Common myeloid progenitor, CD34-positive (primary cell): ENCODE results near the gene ARMS2.

Source experiments
- CTCF ChIA-PET: fragments of 350-600 bp; sonication (Branson Sonifier 250); formaldehyde crosslinking; loops from one replicate; lab custom pipeline; 2021; ENCODE audit warnings: antibody characterized with exemption; lab: Charles Lee
- POLR2A ChIA-PET: fragments of 350-600 bp; sonication (Branson Sonifier 250); formaldehyde crosslinking; loops from one replicate; lab custom pipeline; 2021; ENCODE audit warnings: antibody characterized with exemption; lab: Charles Lee
- DNase-seq, 3 donors: peaks; one replicate each; pipeline versions ENCODE4 v3.0.0 to v3.0.0-alpha.2; 2013
- H3K27ac ChIP-seq, 2 experiments: 1 replicate in 1 of 2; 2 replicates in 1 of 2; pipeline ENCODE4 v1.7.0; 2013; ENCODE audit warnings: inconsistent platforms in 2 of 2, low read length in 2 of 2, mild to moderate bottlenecking in 2 of 2, low read depth in 1 of 2, moderate library complexity in 1 of 2; ENCODE audit not compliant: severe bottlenecking in 2 of 2, insufficient read depth in 1 of 2, poor library complexity in 1 of 2
- H3K27me3 ChIP-seq, 5 experiments: replicated peaks in 2 of 5; 1 replicate in 3 of 5; 2 replicates in 2 of 5; pipeline versions ENCODE4 v1.6.1 to v1.7.0; 2013; ENCODE audit warnings: low read length in 4 of 5, mild to moderate bottlenecking in 2 of 5, moderate library complexity in 2 of 5, inconsistent platforms in 1 of 5; ENCODE audit not compliant: insufficient read depth in 5 of 5, control insufficient read depth in 4 of 5
- H3K36me3 ChIP-seq, 4 experiments: 1 replicate in 2 of 4; 2 replicates in 2 of 4; pipeline versions ENCODE4 v1.6.1 to v1.7.0; 2013; ENCODE audit warnings: low read length in 3 of 4, control low read depth in 1 of 4, mild to moderate bottlenecking in 1 of 4; ENCODE audit not compliant: control insufficient read depth in 4 of 4, insufficient read depth in 4 of 4
- H3K4me1 ChIP-seq, 4 experiments: 1 replicate in 3 of 4; 2 replicates in 1 of 4; pipeline versions ENCODE4 v1.6.1 to v1.7.1; 2013; ENCODE audit warnings: low read length in 3 of 4, mild to moderate bottlenecking in 3 of 4, control low read depth in 1 of 4, inconsistent platforms in 1 of 4, moderate library complexity in 1 of 4; ENCODE audit not compliant: control insufficient read depth in 4 of 4, insufficient read depth in 4 of 4; ENCODE audit errors: control extremely low read depth in 1 of 4
- H3K4me3 ChIP-seq, 7 experiments: 1 replicate in 4 of 7; 2 replicates in 3 of 7; pipeline versions ENCODE4 v1.5.1 to v1.7.0; 2013; ENCODE audit warnings: mild to moderate bottlenecking in 7 of 7, low read length in 6 of 7, moderate library complexity in 6 of 7, inconsistent platforms in 2 of 7, low read depth in 2 of 7, control low read depth in 1 of 7; ENCODE audit not compliant: insufficient read depth in 4 of 7, control insufficient read depth in 1 of 7; ENCODE audit errors: extremely low read depth in 1 of 7
- H3K9me3 ChIP-seq, 5 experiments: 1 replicate in 4 of 5; 2 replicates in 1 of 5; pipeline versions ENCODE4 v1.6.1 to v1.7.1; 2013; ENCODE audit warnings: low read length in 4 of 5, mild to moderate bottlenecking in 2 of 5, inconsistent platforms in 1 of 5, low read depth in 1 of 5, moderate library complexity in 1 of 5; ENCODE audit not compliant: control insufficient read depth in 4 of 5, insufficient read depth in 2 of 5; ENCODE audit errors: control extremely low read depth in 1 of 5
- WGBS: methylation state at CpG from one replicate; pipeline ENCODE4 v1.1.5; 2013; ENCODE audit not compliant: insufficient coverage; 5-methylcytosine and 5-hydroxymethylcytosine counted together

Gene ARMS2

GRCh38 chr10:122450353-122450990 lies 4.0 kb upstream of the ARMS2 start:
- CTCF ChIA-PET: no interaction called here
- no peak overlapping the region for H3K27ac ChIP-seq
- 63% methylated on average over 10 of the region's 14 CpGs for WGBS
- peaks cover 0 to 5% (median 0%) of the 10 kb centered on the region in 5 experiments for H3K9me3 ChIP-seq
- DNase-seq: no peak
- H3K36me3 ChIP-seq: no peaks in the 10 kb centered on the region
- H3K4me1 ChIP-seq: no peaks in the 10 kb centered on the region
- POLR2A ChIA-PET: no interaction called here
- peaks cover 5 to 26% (median 9%) of the 10 kb centered on the region in 5 experiments for H3K27me3 ChIP-seq
- H3K4me3 ChIP-seq: no peak overlapping the region

GRCh38 chr10:122454071-122454470 lies 382 bp upstream of the ARMS2 start:
- CTCF ChIA-PET: interaction anchor here (0.6 kb wide), 1 partner anchor 22 kb away, joined by 3 read pairs; no protein-coding TSS in a partner anchor
- no peak for DNase-seq
- no CpG with 5 or more reads among the region's 3 CpGs for WGBS
- no peak overlapping the region for H3K27ac ChIP-seq
- no peaks in the 10 kb centered on the region for H3K36me3 ChIP-seq
- POLR2A ChIA-PET: no interaction called here
- no peaks in the 10 kb centered on the region for H3K4me1 ChIP-seq
- peaks cover 5 to 61% (median 27%) of the 10 kb centered on the region in 5 experiments for H3K27me3 ChIP-seq
- H3K4me3 ChIP-seq: no peak overlapping the region
- H3K9me3 ChIP-seq: no peaks in the 10 kb centered on the region

- no peak for DNase-seq
- Histone ChIP-seq H3K4me3 (no peak overlapping the region), H3K27me3 (peaks cover 5 to 68% (median 34%) of the 10 kb centered on the region in 5 experiments), H3K9me3 (no peaks in the 10 kb centered on the region), H3K27ac (no peak overlapping the region), H3K36me3 (no peaks in the 10 kb centered on the region), H3K4me1 (peaks cover 0 to 5% (median 1%) of the 10 kb centered on the region in 4 experiments)
- 95% methylated on average over 6 of the region's 11 CpGs for WGBS
- ChIA-PET POLR2A (interaction anchor here (0.8 kb wide), 1 partner anchor 11 kb away, joined by 4 read pairs; no protein-coding TSS in a partner anchor), CTCF (no interaction called here)
Measured at GRCh38 chr10:122455376-122456079, 1.1 kb downstream of the ARMS2 start.

GRCh38 chr10:122457934-122458333 lies 3.5 kb downstream of the ARMS2 start:
- Histone ChIP-seq H3K27ac (no peak overlapping the region), H3K4me3 (no peak overlapping the region), H3K9me3 (no peaks in the 10 kb centered on the region), H3K36me3 (no peaks in the 10 kb centered on the region), H3K4me1 (peaks cover 0 to 28% (median 11%) of the 10 kb centered on the region in 4 experiments), H3K27me3 (peaks cover 5 to 82% (median 43%) of the 10 kb centered on the region in 5 experiments)
- DNase-seq: no peak
- ChIA-PET CTCF (interaction anchor here (1.0 kb wide), 1 partner anchor 23 kb away, joined by 4 read pairs; no protein-coding TSS in a partner anchor), POLR2A (interaction anchor here (0.6 kb wide), 1 partner anchor 98 kb away, joined by 3 read pairs; no protein-coding TSS in a partner anchor)
- WGBS: 87% methylated on average over 4 of the region's 5 CpGs

- no peaks in the 10 kb centered on the region for H3K36me3 ChIP-seq
- H3K9me3 ChIP-seq: no peaks in the 10 kb centered on the region
- no peak overlapping the region for H3K4me3 ChIP-seq
- ChIA-PET POLR2A (no interaction called here), CTCF (no interaction called here)
- H3K4me1 ChIP-seq: peaks cover 0 to 29% (median 11%) of the 10 kb centered on the region in 4 experiments
- 59% methylated on average over 5 of the region's 6 CpGs for WGBS
- no peak for DNase-seq
- peaks cover 5 to 89% (median 48%) of the 10 kb centered on the region in 5 experiments for H3K27me3 ChIP-seq
- no peak overlapping the region for H3K27ac ChIP-seq
Measured at GRCh38 chr10:122458693-122459092, 4.2 kb downstream of the ARMS2 start.

GRCh38 chr10:122459561-122460273 lies 5.3 kb downstream of the ARMS2 start:
- WGBS: 32% methylated on average over 12 of the region's 14 CpGs
- H3K27me3 ChIP-seq: peaks cover 5 to 95% (median 50%) of the 10 kb centered on the region in 5 experiments

More at GRCh38 chr10:122459561-122460273, 5.3 kb downstream of the ARMS2 start:
- no peak overlapping the region for H3K27ac ChIP-seq
- no peak overlapping the region for H3K4me3 ChIP-seq
- CTCF ChIA-PET: no interaction called here
- H3K4me1 ChIP-seq: peaks cover 0 to 29% (median 11%) of the 10 kb centered on the region in 4 experiments
- POLR2A ChIA-PET: no interaction called here
- no peaks in the 10 kb centered on the region for H3K9me3 ChIP-seq
- H3K36me3 ChIP-seq: no peaks in the 10 kb centered on the region
- no peak for DNase-seq
